Lower leg skin (tissue), 3 donors: ENCODE data around the gene SGSH.

ENCODE experiments used
- CTCF ChIP-seq, 3 donors: fragments of 450-650 bp; IDR thresholded peaks; one replicate each; pipeline ENCODE4 v1.5.1; 2016; ENCODE audit warnings: antibody characterized with exemption in 3 of 3, mild to moderate bottlenecking in 3 of 3, moderate library complexity in 2 of 3
- POLR2A ChIP-seq, 2 donors: fragments of 450-650 bp; IDR thresholded peaks; one replicate each; pipeline ENCODE4 v1.6.1; 2016 to 2017; ENCODE audit warnings: antibody characterized with exemption in 2 of 2, mild to moderate bottlenecking in 1 of 2, moderate library complexity in 1 of 2

GRCh38 chr17:80190716-80191115, 29.4 kb downstream of the SGSH start:
- TF ChIP-seq CTCF (IDR thresholded peaks at IDR 0.05) (no peak), POLR2A (IDR thresholded peaks at IDR 0.05) (no peak)
